Smooth muscle cell (in vitro differentiated cells): Measurements from ENCODE around the gene RAPGEF3. TPM values are rescaled to one million over a fixed set of nuclear protein-coding genes. Genes with fewer than 3 reads are reported as not detected.
A peak's percentile ranks its signal among the peaks of the same experiment; 100 is the strongest.

Experiments
- DNase-seq: peaks from one replicate; lab custom pipeline; 2025; ENCODE audit not compliant: unreplicated experiment; lab: John Stamatoyannopoulos, UW
- H2AFZ ChIP-seq: fragments of 200-600 bp; sonication (generic); 2 replicates; pipeline ENCODE4 v1.6.0; 2016; ENCODE audit warnings: antibody characterized with exemption, low read depth, mild to moderate bottlenecking
- H3F3A ChIP-seq: fragments of 200-600 bp; sonication (generic); 2 replicates; pipeline ENCODE4 v1.6.0; 2017; ENCODE audit warnings: antibody characterized with exemption, low read depth
- H3K27ac ChIP-seq: fragments of 200-600 bp; sonication (generic); 2 replicates; pipeline ENCODE4 v1.5.1; 2016; ENCODE audit warnings: low read depth, mild to moderate bottlenecking
- H3K27me3 ChIP-seq: fragments of 200-600 bp; sonication (generic); 2 replicates; pipeline ENCODE4 v1.6.1; 2016; ENCODE audit warnings: low read depth, mild to moderate bottlenecking
- H3K36me3 ChIP-seq: fragments of 200-600 bp; sonication (generic); 2 replicates; pipeline ENCODE4 v1.5.1; 2016; ENCODE audit warnings: low read depth
- H3K4me1 ChIP-seq: fragments of 200-600 bp; sonication (generic); 2 replicates; pipeline ENCODE4 v1.5.1; 2016; ENCODE audit warnings: low read depth
- H3K4me2 ChIP-seq: fragments of 200-600 bp; sonication (generic); 2 replicates; pipeline ENCODE4 v1.6.0; 2016; ENCODE audit warnings: mild to moderate bottlenecking
- H3K4me3 ChIP-seq: fragments of 200-600 bp; sonication (generic); 2 replicates; pipeline ENCODE4 v1.5.1; 2016; ENCODE audit warnings: mild to moderate bottlenecking
- H3K79me2 ChIP-seq: fragments of 200-600 bp; sonication (generic); 2 replicates; pipeline ENCODE4 v1.6.0; 2016; ENCODE audit warnings: low read depth, mild to moderate bottlenecking
- H3K9ac ChIP-seq: fragments of 200-600 bp; sonication (generic); 2 replicates; pipeline ENCODE4 v1.6.0; 2016; ENCODE audit warnings: low read depth
- H3K9me3 ChIP-seq: fragments of 200-600 bp; sonication (generic); replicated peaks from 2 replicates; pipeline ENCODE4 v1.5.1; 2016; ENCODE audit warnings: low read depth
- H4K20me1 ChIP-seq: fragments of 200-600 bp; sonication (generic); 2 replicates; pipeline ENCODE4 v1.6.0; 2016; ENCODE audit warnings: low read depth
- WGBS: methylation state at CpG from one replicate; pipeline ENCODE4 v1.1.7; 2016; ENCODE audit warnings: low lambda C conversion rate; 5-methylcytosine and 5-hydroxymethylcytosine counted together
- polyA plus RNA-seq: library from polyadenylated mRNA; unstranded; fragments of >200 nt; fragmentation: Nextera tagmentation; extraction: Ambion mirVana; gene quantifications from 2 replicates; pipeline ENCODE4 v1.2.1, GENCODE V29; 2016
- total RNA-seq: library from RNA; depleted of rRNA; stranded (reverse); fragments of >200 nt; gene quantifications from 2 replicates; pipeline ENCODE4 v1.2.3, GENCODE V29; 2014
- TF ChIP-seq, protein P1 (sequence below): fragments of 200-600 bp; sonication (generic); IDR thresholded peaks from 2 replicates; pipeline ENCODE4 v1.5.1; 2017; ENCODE audit warnings: borderline replicate concordance, mild to moderate bottlenecking, antibody characterized with exemption; ENCODE audit not compliant: insufficient read depth, poor library complexity, severe bottlenecking

The RAPGEF3 gene
- total and polyA plus RNA-seq, 2 experiments from 2014 or later, result 1.9 to 5.6 TPM

DNA sequence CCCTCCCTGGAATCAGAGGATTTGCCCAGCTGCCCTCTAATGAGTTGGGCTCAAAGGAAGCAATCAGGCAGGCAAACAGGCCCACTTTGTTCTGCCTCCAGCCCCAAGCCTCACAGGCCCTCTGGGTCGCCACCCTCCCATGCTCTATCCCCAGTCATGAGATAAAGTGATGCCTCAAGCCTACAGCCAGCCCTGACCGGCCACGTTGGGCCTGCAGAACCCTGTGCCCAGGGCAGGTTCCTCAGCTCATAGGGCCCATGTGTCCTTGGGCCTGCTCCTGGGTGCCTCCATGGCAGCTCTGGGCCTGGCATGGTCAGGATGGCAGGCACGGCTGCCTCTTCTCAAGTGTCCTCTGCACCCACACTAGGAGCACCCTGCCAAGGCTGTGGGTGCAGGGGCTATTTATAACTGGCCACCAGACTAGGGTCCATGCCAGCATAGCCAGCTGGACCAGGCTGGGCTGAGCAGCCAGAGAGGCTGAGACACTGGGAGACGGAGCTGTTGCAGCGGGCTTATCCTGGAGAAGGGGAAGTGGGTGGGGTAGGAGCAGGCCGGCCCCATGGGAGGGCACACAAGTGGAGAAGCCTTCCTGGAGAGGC is 40.8 kb upstream of the RAPGEF3 start:
- 84% methylated on average over 7 of the region's 7 CpGs for WGBS
- Histone ChIP-seq H3K27ac (no peak overlapping the region), H3K4me2 (no peak overlapping the region), H3K9ac (no peak overlapping the region), H3K79me2 (peaks cover 44% of the 10 kb centered on the region), H3K9me3 (no peaks in the 10 kb centered on the region), H4K20me1 (peaks cover 67% of the 10 kb centered on the region), H3K27me3 (no peaks in the 10 kb centered on the region), H3K4me3 (no peak overlapping the region), H3K4me1 (no peaks in the 10 kb centered on the region), H3K36me3 (no peaks in the 10 kb centered on the region), H2AFZ (no peak overlapping the region), H3F3A (no peaks in the 10 kb centered on the region)
- no peak for DNase-seq
- TF ChIP-seq, protein P1, sequence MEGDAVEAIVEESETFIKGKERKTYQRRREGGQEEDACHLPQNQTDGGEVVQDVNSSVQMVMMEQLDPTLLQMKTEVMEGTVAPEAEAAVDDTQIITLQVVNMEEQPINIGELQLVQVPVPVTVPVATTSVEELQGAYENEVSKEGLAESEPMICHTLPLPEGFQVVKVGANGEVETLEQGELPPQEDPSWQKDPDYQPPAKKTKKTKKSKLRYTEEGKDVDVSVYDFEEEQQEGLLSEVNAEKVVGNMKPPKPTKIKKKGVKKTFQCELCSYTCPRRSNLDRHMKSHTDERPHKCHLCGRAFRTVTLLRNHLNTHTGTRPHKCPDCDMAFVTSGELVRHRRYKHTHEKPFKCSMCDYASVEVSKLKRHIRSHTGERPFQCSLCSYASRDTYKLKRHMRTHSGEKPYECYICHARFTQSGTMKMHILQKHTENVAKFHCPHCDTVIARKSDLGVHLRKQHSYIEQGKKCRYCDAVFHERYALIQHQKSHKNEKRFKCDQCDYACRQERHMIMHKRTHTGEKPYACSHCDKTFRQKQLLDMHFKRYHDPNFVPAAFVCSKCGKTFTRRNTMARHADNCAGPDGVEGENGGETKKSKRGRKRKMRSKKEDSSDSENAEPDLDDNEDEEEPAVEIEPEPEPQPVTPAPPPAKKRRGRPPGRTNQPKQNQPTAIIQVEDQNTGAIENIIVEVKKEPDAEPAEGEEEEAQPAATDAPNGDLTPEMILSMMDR, result no peak

DNA sequence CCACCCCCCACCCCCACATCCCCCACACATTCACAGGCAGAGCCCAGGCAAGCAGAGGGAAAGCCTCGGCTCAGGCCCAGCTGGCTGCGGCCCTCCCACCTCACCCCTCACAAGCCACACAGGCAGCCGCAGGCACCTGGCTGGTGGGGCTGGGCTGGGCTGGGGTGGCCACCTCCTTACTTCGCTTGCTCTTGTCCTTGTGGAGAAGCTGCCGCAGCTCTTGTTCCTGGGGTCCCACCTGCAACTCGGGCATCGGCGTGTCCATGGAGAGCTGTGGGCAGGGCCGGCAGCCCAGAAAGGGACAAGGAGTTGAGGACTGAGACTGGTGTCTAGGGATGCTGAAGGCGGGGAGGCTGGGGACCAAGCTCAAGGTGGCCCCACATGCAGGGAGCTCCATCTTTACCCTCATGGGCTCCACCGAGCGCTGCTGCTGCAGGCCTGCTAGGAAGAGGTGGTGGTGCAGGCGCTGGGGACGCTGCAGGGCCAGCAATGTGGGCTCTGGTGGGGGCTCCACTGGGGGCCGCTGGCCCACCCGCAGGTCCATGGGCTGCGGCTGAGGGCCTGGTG is 39.8 kb upstream of the RAPGEF3 start:
- no peak overlapping the region for H3K4me3 ChIP-seq
- TF ChIP-seq, protein P1, result no peak
- WGBS, result over 99% methylated on average over 16 of the region's 17 CpGs
- H3K27me3 ChIP-seq, result no peaks in the 10 kb centered on the region
- H3K36me3 ChIP-seq, result no peaks in the 10 kb centered on the region
- H3K4me2 ChIP-seq, result no peak overlapping the region
- H3F3A ChIP-seq, result no peaks in the 10 kb centered on the region
- no peaks in the 10 kb centered on the region for H3K4me1 ChIP-seq
- no peak overlapping the region for H3K27ac ChIP-seq
- H3K79me2 ChIP-seq, result peaks cover 35% of the 10 kb centered on the region
- no peak overlapping the region for H2AFZ ChIP-seq
- no peaks in the 10 kb centered on the region for H3K9me3 ChIP-seq
- DNase-seq, result no peak
- H3K9ac ChIP-seq, result no peak overlapping the region
- H4K20me1 ChIP-seq, result peaks cover 57% of the 10 kb centered on the region

DNA sequence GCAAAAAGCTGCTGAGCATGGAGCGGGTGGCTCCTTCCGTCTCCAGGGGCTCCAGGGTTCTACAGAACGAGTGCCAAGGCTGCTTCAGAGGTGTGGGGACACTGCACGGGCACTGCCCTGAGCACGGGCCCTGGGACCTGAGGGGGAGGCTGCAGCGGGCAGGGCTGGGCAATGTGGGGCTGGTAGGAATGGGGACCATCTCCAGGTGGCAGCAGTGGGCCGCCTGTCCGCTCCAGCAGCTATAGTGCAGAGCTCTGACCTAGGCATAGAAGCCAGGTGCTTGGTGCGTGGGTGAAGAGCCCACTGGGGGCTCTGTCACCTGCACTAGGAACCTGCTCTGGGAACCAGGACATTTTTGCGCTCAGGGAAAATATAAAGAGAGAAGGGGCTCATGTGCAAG is 38.8 kb upstream of the RAPGEF3 start:
- no peak for DNase-seq
- no peaks in the 10 kb centered on the region for H3K4me1 ChIP-seq
- no peak overlapping the region for H2AFZ ChIP-seq
- H3F3A ChIP-seq, result no peaks in the 10 kb centered on the region
- H3K36me3 ChIP-seq, result no peaks in the 10 kb centered on the region
- no peak overlapping the region for H3K4me3 ChIP-seq
- 98% methylated on average over 10 of the region's 10 CpGs for WGBS
- no peak overlapping the region for H3K27ac ChIP-seq
- H3K27me3 ChIP-seq, result no peaks in the 10 kb centered on the region
- peaks cover 24% of the 10 kb centered on the region for H3K79me2 ChIP-seq
- no peaks in the 10 kb centered on the region for H3K9me3 ChIP-seq
- no peak overlapping the region for H3K4me2 ChIP-seq
- peaks cover 47% of the 10 kb centered on the region for H4K20me1 ChIP-seq
- TF ChIP-seq, protein P1, result peak; percentile 17
- H3K9ac ChIP-seq, result no peak overlapping the region
